ENCODE measurements around the gene SUN2.

SUN2 gene

DNA sequence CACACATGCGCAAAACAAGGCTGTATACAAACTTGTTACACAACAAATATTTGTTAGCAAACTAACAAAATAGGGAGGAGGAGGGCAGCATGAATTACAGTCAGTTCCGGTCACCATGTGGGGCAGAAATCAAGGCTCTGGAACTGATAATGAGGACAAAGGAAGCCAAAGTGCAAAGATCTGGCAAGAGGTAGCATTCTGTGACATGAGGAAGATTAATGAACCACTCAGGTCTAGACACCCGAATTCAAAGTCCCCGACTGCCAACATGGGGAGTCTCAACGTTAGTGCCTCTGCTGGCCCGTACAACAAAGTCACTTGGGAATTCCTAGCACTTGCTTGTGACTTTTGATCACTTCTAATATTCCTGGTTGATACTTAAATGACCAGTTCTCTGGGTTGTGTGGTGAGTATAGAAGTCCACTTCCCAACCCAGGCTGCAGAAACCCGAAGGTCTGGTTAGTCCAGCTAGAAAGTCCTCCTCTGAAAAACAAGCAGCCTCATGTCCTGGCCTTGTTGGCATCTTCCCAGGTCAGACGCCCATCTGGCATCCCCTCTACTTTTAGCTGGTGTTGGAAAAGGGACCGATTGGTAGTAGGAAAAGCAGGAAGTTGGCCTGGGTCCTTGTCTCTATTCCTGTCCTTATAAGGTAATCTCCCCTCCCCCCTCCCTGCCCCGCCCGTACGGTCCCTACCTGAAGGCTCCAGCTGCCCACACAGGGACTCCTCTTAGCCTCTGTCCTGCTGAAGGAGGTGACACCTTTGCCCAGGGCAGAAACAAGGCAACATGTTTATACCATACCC lies 1.6 kb downstream of the SUN2 start:
- peak in 1 of 2 experiments; percentile 24 for DNase-seq (ENCODE audit: low read depth in 2 of 2)

- no peak for DNase-seq (ENCODE audit: low read depth in 2 of 2)
These were observed 4.1 kb downstream of the SUN2 start for GRCh38 chr22:38751422-38752346.

GRCh38 chr22:38751066-38751421 lies 4.8 kb downstream of the SUN2 start:
- DNase-seq (ENCODE audit: low read depth in 2 of 2), result no peak

DNA sequence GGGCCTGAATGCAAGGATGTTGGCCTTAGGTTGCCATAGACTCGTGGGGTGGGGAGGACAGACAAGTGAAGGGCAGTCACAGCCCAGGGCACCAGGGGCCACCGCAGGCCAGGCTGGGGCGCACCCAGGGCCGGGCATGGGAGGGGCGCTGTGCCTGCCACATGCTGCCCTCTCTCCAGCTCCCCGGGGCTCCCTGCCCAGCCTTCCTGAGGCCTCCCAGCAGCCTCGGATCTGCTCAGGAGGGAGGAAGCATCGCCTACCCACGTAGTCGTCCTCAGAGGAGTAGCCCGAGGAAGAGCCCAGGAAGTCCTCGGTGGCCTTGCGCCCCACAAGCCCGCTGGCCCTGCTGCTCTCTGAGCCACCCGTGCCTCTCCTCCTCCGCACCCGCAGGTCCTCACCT lies 5.2 kb downstream of the SUN2 start:
- no peak for DNase-seq (ENCODE audit: low read depth in 2 of 2)

- DNase-seq (ENCODE audit: low read depth in 2 of 2), result no peak
These were observed 5.7 kb downstream of the SUN2 start for GRCh38 chr22:38750104-38750503.

GRCh38 chr22:38748487-38749136 lies 7.2 kb downstream of the SUN2 start:
- DNase-seq (ENCODE audit: low read depth in 2 of 2), result no peak

- DNase-seq (ENCODE audit: low read depth in 2 of 2), result no peak
These were observed 9.9 kb downstream of the SUN2 start for GRCh38 chr22:38745676-38746460.

GRCh38 chr22:38744981-38745380 lies 10.8 kb downstream of the SUN2 start:
- no peak for DNase-seq (ENCODE audit: low read depth in 2 of 2)

DNA sequence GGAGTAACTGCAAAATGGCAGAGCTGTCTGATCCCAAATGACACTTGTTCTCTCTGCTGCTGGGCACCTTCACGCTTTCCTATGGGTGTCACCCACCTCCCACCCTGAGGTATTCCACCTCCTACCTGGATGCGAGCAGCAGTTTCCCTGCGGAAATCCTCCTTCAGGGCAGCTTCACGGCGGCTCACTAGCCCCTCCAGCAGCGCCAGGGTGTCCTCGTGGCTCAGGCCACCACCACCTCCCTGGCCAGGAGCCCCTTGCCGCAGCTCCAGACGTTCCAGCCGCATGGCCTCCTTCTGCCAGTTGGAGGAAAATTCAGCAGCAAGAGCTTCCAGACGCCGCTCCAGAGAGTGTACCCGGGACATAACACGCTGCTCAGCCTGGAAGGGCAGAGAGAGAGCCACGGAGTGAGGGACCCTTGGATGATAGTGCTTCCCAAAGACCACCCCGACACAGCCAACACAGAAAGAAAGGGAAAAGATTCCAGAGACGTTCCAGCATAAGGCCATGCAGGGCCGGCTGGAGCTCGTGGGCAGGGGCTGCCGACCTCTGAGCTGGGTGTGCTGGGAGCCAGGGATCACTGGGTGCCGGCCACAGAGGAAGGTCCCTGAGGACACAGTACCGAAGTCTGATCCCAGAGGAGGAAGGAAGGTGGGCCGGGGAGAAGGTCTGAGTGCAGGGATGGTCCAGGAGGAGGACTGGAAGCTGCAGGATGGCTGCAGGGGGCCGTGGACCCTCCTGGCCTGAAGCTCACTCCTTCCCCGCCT lies 13.4 kb downstream of the SUN2 start:
- DNase-seq (ENCODE audit: low read depth in 2 of 2), result no peak

DNA sequence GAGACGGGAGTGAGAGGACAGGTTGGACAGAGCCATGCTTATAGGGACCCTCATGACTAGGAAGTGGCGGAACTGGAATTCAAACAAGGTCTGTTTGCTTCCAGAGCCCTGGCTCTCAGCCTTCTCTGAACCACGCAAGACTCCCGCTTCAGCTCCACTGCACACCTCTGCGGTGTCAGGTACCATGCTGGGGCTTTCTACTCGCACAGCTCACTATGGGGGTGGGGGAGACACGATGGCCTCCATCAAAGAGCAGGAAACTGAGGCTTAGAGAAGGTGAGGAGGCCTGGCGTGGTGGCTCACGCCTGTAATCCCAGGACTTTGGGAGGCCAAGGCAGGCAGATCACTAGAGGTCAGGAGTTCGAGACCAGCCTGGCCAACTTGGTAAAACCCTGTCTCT lies 14.2 kb downstream of the SUN2 start:
- DNase-seq (ENCODE audit: low read depth in 2 of 2), result no peak

- DNase-seq (ENCODE audit: low read depth in 2 of 2), result no peak
These were observed 14.6 kb downstream of the SUN2 start for GRCh38 chr22:38741166-38741565.

DNA sequence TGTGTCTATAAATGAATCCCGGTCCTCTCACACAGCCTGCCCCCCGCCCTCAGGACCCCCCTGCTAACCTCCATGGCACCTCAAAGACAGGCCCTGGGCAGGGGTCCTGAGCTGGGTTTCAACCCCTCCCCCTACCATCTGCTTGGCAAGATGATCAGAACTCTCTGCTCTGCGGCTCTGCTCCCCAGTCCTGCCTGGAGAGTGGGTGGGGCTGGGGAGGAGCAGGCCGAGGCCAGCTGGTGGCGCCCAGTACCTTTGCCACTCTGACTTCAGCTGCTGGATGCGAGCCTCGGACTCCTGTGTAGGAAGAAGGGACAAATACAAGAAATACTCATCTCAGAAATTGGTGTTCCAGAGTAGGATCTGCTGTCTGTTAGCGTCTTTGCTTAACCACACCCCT lies 15.0 kb downstream of the SUN2 start:
- DNase-seq (ENCODE audit: low read depth in 2 of 2), result no peak

DNA sequence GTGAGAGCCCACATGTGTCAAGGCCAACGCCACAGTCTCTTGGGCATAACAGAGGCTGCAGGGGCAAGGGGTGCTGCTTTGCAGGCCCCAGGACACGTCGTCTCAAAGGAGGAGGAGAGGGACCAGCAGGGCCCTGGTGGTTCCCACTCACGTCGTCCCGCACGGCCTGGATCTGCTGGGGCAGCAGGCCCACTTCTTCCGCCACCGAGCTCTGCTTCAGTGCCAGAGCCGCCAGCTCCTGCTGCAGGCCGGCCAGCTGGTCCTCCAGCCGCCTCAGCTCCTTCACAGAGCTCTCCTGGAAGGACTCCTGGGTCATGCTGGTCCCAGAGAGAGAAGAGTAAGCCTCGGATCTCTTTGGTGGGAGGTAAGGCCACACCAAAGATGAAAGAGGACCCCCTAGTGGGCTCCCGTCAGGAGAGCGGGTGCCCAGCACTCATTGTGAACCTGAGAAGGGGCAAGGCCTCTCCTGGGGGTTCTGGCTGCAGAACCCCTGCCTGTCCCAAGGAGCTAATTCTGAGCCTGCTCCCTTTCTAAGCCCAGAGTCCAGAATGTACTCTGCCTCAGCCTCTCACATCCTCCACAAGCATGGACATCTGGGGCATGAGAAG lies 15.6 kb downstream of the SUN2 start:
- no peak for DNase-seq (ENCODE audit: low read depth in 2 of 2)

GRCh38 chr22:38739300-38740055 lies 16.3 kb downstream of the SUN2 start:
- no peak for DNase-seq (ENCODE audit: low read depth in 2 of 2)

DNA sequence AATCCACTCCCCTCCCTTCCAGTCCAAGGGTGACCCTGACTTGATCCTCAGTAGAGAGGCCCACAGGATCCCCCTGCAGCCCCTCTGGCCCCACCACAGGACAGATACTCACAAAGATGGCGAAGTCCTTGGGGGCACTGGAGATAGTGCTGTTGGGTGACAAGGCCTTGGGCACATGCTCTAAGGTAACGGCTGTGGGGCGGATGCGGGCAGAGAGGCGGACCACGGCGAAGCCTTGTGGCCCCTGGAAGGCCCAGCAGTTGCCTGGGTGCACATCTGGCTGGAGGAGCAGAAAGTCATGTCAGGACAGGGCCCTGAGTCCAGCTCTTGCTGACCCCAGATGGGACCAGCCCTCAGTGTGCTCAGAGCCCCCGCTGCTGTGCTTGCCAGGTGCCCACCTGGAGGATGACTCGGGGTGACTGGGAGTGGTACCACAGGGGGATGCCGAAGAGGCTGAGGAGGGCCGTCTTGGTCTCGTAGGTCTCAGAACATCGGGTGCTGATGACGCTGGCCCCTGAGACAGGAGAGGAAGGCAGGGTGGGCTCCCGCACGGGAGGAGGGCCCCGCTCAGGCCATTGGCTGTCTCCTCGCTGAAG lies 17.2 kb downstream of the SUN2 start:
- no peak for DNase-seq (ENCODE audit: low read depth in 2 of 2)

GRCh38 chr22:38737302-38738060 lies 18.3 kb downstream of the SUN2 start:
- DNase-seq (ENCODE audit: low read depth in 2 of 2), result no peak

- no peak for DNase-seq (ENCODE audit: low read depth in 2 of 2)
These were observed 19.6 kb downstream of the SUN2 start for GRCh38 chr22:38736257-38736570.

DNA sequence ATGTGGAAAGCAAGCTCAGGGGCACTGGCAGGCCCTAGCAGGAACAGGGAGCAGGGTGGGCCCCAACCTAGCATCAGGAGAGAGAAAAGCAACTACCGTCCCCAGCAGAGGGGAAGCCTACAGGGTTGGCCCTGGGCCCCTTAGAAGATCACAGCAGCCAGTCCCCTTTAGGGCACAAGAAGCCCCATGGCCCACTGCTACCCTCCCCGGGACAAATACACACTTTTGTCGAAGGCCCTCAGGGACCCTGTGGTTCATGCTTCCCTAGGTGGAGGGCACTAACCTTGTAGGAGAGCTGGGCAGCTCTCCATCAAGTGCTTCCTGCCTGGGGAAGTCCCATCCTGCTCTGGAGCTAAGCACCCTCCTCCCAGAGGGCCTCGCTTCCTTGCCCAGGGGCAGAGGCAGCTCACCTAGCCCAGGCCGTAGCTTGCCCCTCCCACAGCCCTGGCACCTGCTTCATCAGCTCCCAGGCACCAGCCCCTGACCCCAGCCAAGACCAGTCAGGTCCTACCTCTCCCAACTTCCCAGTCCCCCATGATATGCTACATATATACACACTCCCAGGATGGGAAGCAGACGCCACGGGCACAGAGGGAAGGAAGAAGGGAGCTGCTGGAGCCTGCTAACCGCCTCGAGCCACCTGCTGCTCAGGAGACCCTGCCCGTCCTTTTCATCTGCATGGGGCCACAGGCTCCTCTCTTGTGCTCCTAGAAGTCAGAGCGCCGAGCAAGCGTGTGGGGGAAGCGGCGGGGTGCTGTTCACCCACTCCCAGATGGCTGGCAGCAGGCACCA lies 20.1 kb downstream of the SUN2 start:
- DNase-seq (ENCODE audit: low read depth in 2 of 2), result no peak
